A549 (cell line): Measurements from ENCODE around the gene NLRP3. TPM values are rescaled to one million over a fixed set of nuclear protein-coding genes. Genes with fewer than 3 reads are reported as not detected.
"Not testable (repeated sequence)": the region's sequence is repeated elsewhere in the genome, so short reads cannot be mapped to it uniquely, and the experiment has no call there.

Experiments used
- ATAC-seq, 2 experiments: fragments of 200-7000 bp in 1 of 2; fragments of >200 bp in 1 of 2; cut with Nextera tagmentation in 1 of 2; cut with Tn5 transposase in 1 of 2; 3 replicates each; pipeline versions ENCODE4 v1.8.0 to v1.9.1; 2018 to 2020; ENCODE audit warnings: mild to moderate bottlenecking in 1 of 2, moderate library complexity in 1 of 2
- CTCF ChIA-PET: fragments of 300-600 bp; sonication (Branson Sonifier 250); formaldehyde crosslinking; extraction: SDS; loops from one replicate; lab custom pipeline; 2021; ENCODE audit warnings: antibody characterized with exemption, inconsistent platforms; lab: Yijun Ruan, JAX
- POLR2A ChIA-PET: fragments of 350-600 bp; formaldehyde crosslinking; extraction: SDS; loops from one replicate; lab custom pipeline; 2021; ENCODE audit warnings: antibody characterized with exemption, inconsistent platforms; lab: Yijun Ruan, JAX
- DNase-seq, 2 experiments: peaks; one replicate each; pipeline versions ENCODE4 v3.0.0 to v3.0.0-alpha.2; 2011 to 2016; ENCODE audit warnings: low read depth in 1 of 2, low spot score in 1 of 2
- FAIRE-seq: peaks from 2 replicates; lab custom pipeline; 2011; peaks lifted over from hg19 to GRCh38; lab: Jason Lieb, UNC
- H3K27ac ChIP-seq, 2 experiments: fragments of >200 bp; sonication (Bioruptor Twin); formaldehyde crosslinking; 3 replicates each; pipeline ENCODE4 v1.5.1; 2016 to 2017
- H3K4me1 ChIP-seq: fragments of >200 bp; sonication (Bioruptor Twin); formaldehyde crosslinking; 3 replicates; pipeline ENCODE4 v1.6.1; 2016
- H3K4me2 ChIP-seq: fragments of >200 bp; sonication (Bioruptor Twin); formaldehyde crosslinking; 3 replicates; pipeline ENCODE4 v1.6.1; 2016
- H3K4me3 ChIP-seq: fragments of >200 bp; sonication (Bioruptor Twin); formaldehyde crosslinking; 3 replicates; pipeline ENCODE4 v1.5.1; 2016
- H3K9me3 ChIP-seq: fragments of >200 bp; sonication (Bioruptor Twin); formaldehyde crosslinking; 3 replicates; pipeline ENCODE4 v1.6.1; 2016
- CBX8 ChIP-seq: fragments of 200-600 bp; sonication (generic); IDR thresholded peaks from 2 replicates; pipeline ENCODE4 v1.6.1; 2016
- CEBPB ChIP-seq, 2 experiments: fragments of >200 bp in 1 of 2; sonication (Bioruptor Twin) in 1 of 2; formaldehyde crosslinking in 1 of 2; IDR thresholded peaks; 2 replicates each; pipeline ENCODE4 v1.6.1; 2012 to 2016
- EHMT2 ChIP-seq: fragments of 200-600 bp; sonication (generic); IDR thresholded peaks from 2 replicates; pipeline ENCODE4 v1.6.1; 2016; ENCODE audit warnings: antibody characterized with exemption, low read depth, mild to moderate bottlenecking, moderate library complexity
- FOSL2 ChIP-seq, 2 experiments: fragments of 450-650 bp in 1 of 2; fragments of >200 bp in 1 of 2; sonication (Bioruptor Twin) in 1 of 2; formaldehyde crosslinking; IDR thresholded peaks; 2 replicates each; pipeline versions ENCODE4 v1.5.0 to v1.6.1; 2016 to 2020; ENCODE audit warnings: mild to moderate bottlenecking in 1 of 2, moderate library complexity in 1 of 2
- FOXS1 ChIP-seq: fragments of 250-450 bp; sonication (Bioruptor Pico); IDR thresholded peaks from 2 replicates; pipeline ENCODE4 v1.5.0; 2020; ENCODE audit warnings: mild to moderate bottlenecking, moderate library complexity
- KDM1A ChIP-seq: fragments of 200-600 bp; sonication (generic); IDR thresholded peaks from 2 replicates; pipeline ENCODE4 v1.6.1; 2016; ENCODE audit warnings: low read depth, mild to moderate bottlenecking
- MAFK ChIP-seq: fragments of 450-650 bp; IDR thresholded peaks from 2 replicates; pipeline ENCODE4 v1.6.1; 2014; ENCODE audit not compliant: partially characterized antibody
- NFE2L2 ChIP-seq: fragments of 150-350 bp; conservative IDR thresholded peaks from 2 replicates; pipeline ENCODE4 v1.6.1; 2014; ENCODE audit warnings: low read length
- PHF8 ChIP-seq: fragments of 200-600 bp; sonication (generic); IDR thresholded peaks from 2 replicates; pipeline ENCODE4 v1.6.1; 2016; ENCODE audit warnings: low read depth, mild to moderate bottlenecking, antibody characterized with exemption, moderate library complexity, borderline replicate concordance
- POLR2A ChIP-seq: IDR thresholded peaks from 2 replicates; pipeline ENCODE4 v1.6.1; 2012; ENCODE audit warnings: mild to moderate bottlenecking, low read length
- POLR2AphosphoS2 ChIP-seq: conservative IDR thresholded peaks from 2 replicates; pipeline ENCODE4 v1.6.1; 2012; ENCODE audit warnings: low read length, improper control_type of control experiment, inconsistent platforms
- RARB ChIP-seq: fragments of 250-450 bp; sonication (Bioruptor Pico); IDR thresholded peaks from 2 replicates; pipeline ENCODE4 v1.8.0; 2021; ENCODE audit warnings: mild to moderate bottlenecking, moderate library complexity
- REST ChIP-seq: fragments of 200-600 bp; sonication (generic); IDR thresholded peaks from 2 replicates; pipeline ENCODE4 v1.6.1; 2016; ENCODE audit warnings: antibody characterized with exemption, mild to moderate bottlenecking, moderate library complexity
- SMC3 ChIP-seq: fragments of >200 bp; sonication (Bioruptor Twin); formaldehyde crosslinking; IDR thresholded peaks from 3 replicates; pipeline ENCODE4 v1.6.1; 2018; ENCODE audit warnings: inconsistent platforms
- SREBF2 ChIP-seq: fragments of 450-650 bp; IDR thresholded peaks from 2 replicates; pipeline ENCODE4 v1.6.1; 2014; ENCODE audit warnings: mild to moderate bottlenecking, moderate library complexity
- TP53 ChIP-seq: fragments of 250-450 bp; sonication (Bioruptor Pico); IDR thresholded peaks from 2 replicates; pipeline ENCODE4 v1.5.0; 2021; ENCODE audit warnings: mild to moderate bottlenecking, moderate library complexity
- USF2 ChIP-seq: fragments of 450-650 bp; IDR thresholded peaks from 2 replicates; pipeline ENCODE4 v1.6.1; 2014; ENCODE audit warnings: antibody characterized with exemption
- ZSCAN20 ChIP-seq: fragments of 250-450 bp; sonication (Bioruptor Pico); IDR thresholded peaks from 2 replicates; pipeline ENCODE4 v1.8.0; 2022; ENCODE audit warnings: mild to moderate bottlenecking, moderate library complexity
- WGBS: methylation state at CpG from one replicate; pipeline ENCODE4 v1.1.6; 2017; ENCODE audit errors: missing lambda C conversion rate; 5-methylcytosine and 5-hydroxymethylcytosine counted together
- polyA minus RNA-seq: library from RNA; depleted of rRNA, polyadenylated mRNA; stranded (reverse); fragments of >200 nt; gene quantifications from 2 replicates; pipeline ENCODE4 v1.2.3, GENCODE V29; 2011; rRNA and poly(A)+ RNA removed
- polyA plus RNA-seq, 4 experiments: library from polyadenylated mRNA; depleted of rRNA in 3 of 4; stranded (reverse); fragments of >200 nt; fragmentation: RNase III in 1 of 4; extraction: RNeasy Plus Mini Kit Qiagen cat#74134 plus additional on column Dnase treatment in 1 of 4; gene quantifications; 2 replicates in 3 of 4; 3 replicates in 1 of 4; pipeline ENCODE4 v1.2.3, GENCODE V29; 2011 to 2017

Gene NLRP3
- polyA plus RNA-seq (2011; rRNA removed) (not detected in 2 replicates), polyA plus RNA-seq (2017; fragmentation: RNase III; extraction: RNeasy Plus Mini Kit Qiagen cat#74134 plus additional on column Dnase treatment) (not detected in 3 replicates), polyA minus RNA-seq (not detected in 2 replicates)
- polyA plus RNA-seq (2012; cell fraction: cytosol; rRNA removed), result not detected in 2 replicates
- not detected in 2 replicates for polyA plus RNA-seq (2012; cell fraction: nucleus; rRNA removed)

- TF ChIP-seq SMC3 (no peak), FOSL2 (IDR thresholded peaks at IDR 0.05) (no peak), FOSL2 (CRISPR knock-in tag; IDR thresholded peaks at IDR 0.05) (no peak), MAFK (no peak), ZSCAN20 (no peak), POLR2A (no peak), CEBPB (IDR thresholded peaks at IDR 0.05) (no peak), TP53 (CRISPR knock-in tag) (no peak), REST (no peak), RARB (CRISPR knock-in tag) (no peak), POLR2AphosphoS2 (no peak), EHMT2 (no peak), FOXS1 (no peak), CBX8 (no peak), KDM1A (no peak), SREBF2 (no peak), PHF8 (no peak), NFE2L2 (no peak), USF2 (no peak)
- no peak within 1 kb of the TSS for H3K27ac ChIP-seq
- peak within 1 kb of the TSS; percentile 33; the same call in 1 of the 3 replicates for H3K4me2 ChIP-seq
- ChIA-PET CTCF (interaction anchor here (1.0 to 1.8 kb wide), 2 partner anchors 26 to 73 kb away, joined by 3 to 5 read pairs; no protein-coding TSS in a partner anchor), POLR2A (interaction anchor here (0.5 kb wide), 1 partner anchor 32 kb away, joined by 3 read pairs; no protein-coding TSS in a partner anchor)
- 28% methylated on average over 18 of the region's 19 CpGs for WGBS
- no peak for FAIRE-seq
- peak; percentile 32 to 50; a peak in 4 of 6 replicates for ATAC-seq
- H3K4me3 ChIP-seq, result no peak within 1 kb of the TSS
- no peak for DNase-seq
- H3K9me3 ChIP-seq, result no peaks in the 10 kb centered on the region; the same call in 2 of the 3 replicates
- no peaks in the 10 kb centered on the region for H3K4me1 ChIP-seq
Measured at GRCh38 chr1:247415423-247416361, at the start of gene NLRP3. Gene NLRP3 (plus strand): TSS chr1:247416173. CDS start chr1:247418801, 2,628 bp downstream.

GRCh38 chr1:247366345-247366744 is 49.6 kb upstream of the NLRP3 start:
- H3K4me2 ChIP-seq, DNase-seq, H3K27ac ChIP-seq, H3K4me3 ChIP-seq, H3K4me1 ChIP-seq, POLR2A ChIA-PET, FAIRE-seq, H3K9me3 ChIP-seq, ATAC-seq: not testable (repeated sequence)
- 0% methylated on average over 1 of the region's 1 CpG for WGBS
- CTCF ChIA-PET, result interaction anchor here (0.9 kb wide), 1 partner anchor 15 kb away, joined by 3 read pairs; no protein-coding TSS in a partner anchor
